Upper lobe of right lung (tissue), 1 donor: Measurements from ENCODE around the gene SLC44A5. TPM values are rescaled to one million over a fixed set of nuclear protein-coding genes. Genes with fewer than 3 reads are reported as not detected.

Experiments
- ATAC-seq: fragments of 200-7000 bp; cut with Tn5 transposase; one replicate; pipeline ENCODE4 v1.9.1; 2020; ENCODE audit warnings: mild to moderate bottlenecking, moderate library complexity
- DNase-seq: peaks from one replicate; pipeline ENCODE4 v3.0.0-alpha.2; 2020
- H3K27ac ChIP-seq: fragments of 200-600 bp; one replicate; pipeline ENCODE4 v1.8.0; 2022
- H3K27me3 ChIP-seq: fragments of 200-600 bp; one replicate; pipeline ENCODE4 v1.8.0; 2022; ENCODE audit warnings: mild to moderate bottlenecking
- H3K36me3 ChIP-seq: fragments of 200-600 bp; one replicate; pipeline ENCODE4 v1.8.0; 2022
- H3K4me1 ChIP-seq: fragments of 200-600 bp; one replicate; pipeline ENCODE4 v1.8.0; 2022
- H3K4me3 ChIP-seq: fragments of 200-600 bp; one replicate; pipeline ENCODE4 v1.8.0; 2022; ENCODE audit warnings: mild to moderate bottlenecking
- H3K9me3 ChIP-seq: fragments of 200-600 bp; one replicate; pipeline ENCODE4 v1.8.0; 2022
- intact Hi-C: fragments of 100-400 bp; cut with DNase I; formaldehyde crosslinking; loops from one replicate; pipeline ENCODE4 v1.11.0; 2022
- total RNA-seq: library from RNA; stranded (reverse); fragmentation: NEBNext Ultra II Directional; extraction: Animal tissue kit (Norgen Biotek cat#: 25700); gene quantifications from one replicate; pipeline ENCODE4 v1.2.1, GENCODE V29; 2021
- TF ChIP-seq, protein P1 (sequence below): fragments of 200-600 bp; IDR thresholded peaks from one replicate; pipeline ENCODE4 v1.8.0; 2022; ENCODE audit warnings: antibody characterized with exemption
- donor health status: DM: no; HTN: yes; CAD: no; lungs with severe emphysema.

The SLC44A5 gene
- total RNA-seq, 1 donor from 2014 or later: 0.55 TPM

DNA sequence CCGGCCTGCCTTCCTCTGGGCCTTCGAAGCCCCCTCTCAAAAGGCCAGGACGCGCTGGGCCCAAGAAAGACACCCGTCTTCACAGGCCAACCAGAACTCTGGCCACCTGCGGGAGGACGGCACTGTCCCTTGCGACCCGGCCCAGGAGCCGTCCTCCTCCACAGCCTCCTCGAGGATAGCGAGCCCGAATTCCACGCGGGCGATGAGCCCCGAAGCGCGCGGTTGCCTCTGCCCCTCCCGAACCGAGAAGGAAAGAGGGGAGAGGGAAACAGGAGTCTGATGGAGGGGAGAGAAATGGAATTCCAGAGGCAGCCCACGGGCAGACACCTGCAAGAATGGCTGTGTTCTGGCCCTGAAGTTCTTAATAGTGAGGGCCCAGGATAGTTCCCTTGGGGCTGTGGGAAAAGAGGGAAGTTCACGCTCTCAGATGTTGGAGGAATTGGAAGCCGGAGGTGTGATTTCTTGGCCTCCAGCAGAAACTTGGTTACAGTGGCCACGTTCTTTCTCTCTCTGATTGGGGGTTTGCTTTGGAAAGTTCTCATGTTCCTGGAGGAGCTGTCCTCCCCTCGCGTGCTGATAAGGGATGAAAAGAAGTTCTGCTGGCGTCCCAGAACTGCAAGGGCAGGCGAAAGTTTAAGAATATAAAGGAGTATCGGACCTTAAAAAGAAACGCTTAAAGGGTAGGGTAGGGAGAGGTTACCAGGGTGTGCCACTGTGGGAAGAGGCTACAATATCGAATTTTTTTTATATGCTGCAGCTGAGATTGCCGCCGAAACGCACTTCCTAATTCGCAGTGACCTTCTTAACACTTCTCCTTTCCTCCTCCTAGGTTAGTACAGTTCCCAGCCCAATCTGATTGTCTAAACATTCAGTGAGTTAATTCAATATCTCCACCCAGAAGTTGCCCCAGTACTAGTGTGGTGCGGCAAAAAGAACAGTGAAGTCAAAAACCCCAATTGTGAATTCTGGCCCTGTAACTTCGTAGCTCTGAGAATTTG, 5.8 kb upstream of the SLC44A5 start:
- ATAC-seq (peak; percentile 9), DNase-seq (peak; percentile 54)
- H3K27ac ChIP-seq: no peak overlapping the region
- peaks cover 47% of the 10 kb centered on the region for H3K27me3 ChIP-seq
- no peaks in the 10 kb centered on the region for H3K36me3 ChIP-seq
- peak overlapping the region; percentile 42 for H3K4me3 ChIP-seq
- peaks cover 15% of the 10 kb centered on the region for H3K4me1 ChIP-seq
- TF ChIP-seq, protein P1, sequence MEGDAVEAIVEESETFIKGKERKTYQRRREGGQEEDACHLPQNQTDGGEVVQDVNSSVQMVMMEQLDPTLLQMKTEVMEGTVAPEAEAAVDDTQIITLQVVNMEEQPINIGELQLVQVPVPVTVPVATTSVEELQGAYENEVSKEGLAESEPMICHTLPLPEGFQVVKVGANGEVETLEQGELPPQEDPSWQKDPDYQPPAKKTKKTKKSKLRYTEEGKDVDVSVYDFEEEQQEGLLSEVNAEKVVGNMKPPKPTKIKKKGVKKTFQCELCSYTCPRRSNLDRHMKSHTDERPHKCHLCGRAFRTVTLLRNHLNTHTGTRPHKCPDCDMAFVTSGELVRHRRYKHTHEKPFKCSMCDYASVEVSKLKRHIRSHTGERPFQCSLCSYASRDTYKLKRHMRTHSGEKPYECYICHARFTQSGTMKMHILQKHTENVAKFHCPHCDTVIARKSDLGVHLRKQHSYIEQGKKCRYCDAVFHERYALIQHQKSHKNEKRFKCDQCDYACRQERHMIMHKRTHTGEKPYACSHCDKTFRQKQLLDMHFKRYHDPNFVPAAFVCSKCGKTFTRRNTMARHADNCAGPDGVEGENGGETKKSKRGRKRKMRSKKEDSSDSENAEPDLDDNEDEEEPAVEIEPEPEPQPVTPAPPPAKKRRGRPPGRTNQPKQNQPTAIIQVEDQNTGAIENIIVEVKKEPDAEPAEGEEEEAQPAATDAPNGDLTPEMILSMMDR: no peak
- intact Hi-C loops: no loop called here
- H3K9me3 ChIP-seq: no peaks in the 10 kb centered on the region

DNA sequence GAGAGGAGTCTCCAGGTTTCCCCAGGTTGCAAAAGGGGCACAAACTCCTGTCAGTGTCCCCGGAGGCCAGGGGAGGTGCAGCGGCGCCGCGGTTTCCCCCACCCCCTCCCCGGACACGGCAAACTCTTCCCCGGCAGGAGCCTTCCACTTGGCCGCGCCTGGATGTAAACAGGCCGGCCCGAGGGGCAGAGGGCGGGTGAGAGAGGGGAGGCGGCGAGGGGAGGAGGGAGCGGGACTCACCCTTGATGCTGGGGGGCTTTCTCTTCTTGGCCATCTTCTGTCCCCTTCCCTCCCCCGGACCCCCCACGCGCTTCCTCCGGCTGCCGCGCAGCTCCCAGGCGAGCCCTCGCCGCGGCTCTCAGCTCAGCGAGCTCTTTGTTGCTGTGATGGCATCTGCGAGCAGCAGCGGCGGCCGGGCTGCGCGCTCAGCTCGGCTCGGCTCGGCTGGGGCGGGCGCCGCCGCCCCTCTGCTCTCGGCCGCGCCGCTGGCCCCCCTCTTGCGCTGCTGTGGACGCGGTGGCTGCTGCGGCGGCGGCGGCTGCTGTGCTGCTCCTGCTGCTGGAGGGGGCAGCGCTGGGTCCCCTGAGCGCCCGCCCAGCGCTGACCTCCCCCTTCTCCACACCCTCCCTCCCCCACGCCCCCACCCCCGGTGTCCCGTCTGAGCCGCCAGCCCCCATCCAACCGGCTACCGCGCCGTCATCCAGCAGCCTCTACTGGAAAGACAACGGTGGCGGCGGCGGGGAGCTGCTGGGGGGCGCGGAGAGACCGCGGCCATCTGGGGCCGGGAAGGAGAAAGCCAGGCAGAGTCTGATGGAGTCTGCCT, 4.9 kb upstream of the SLC44A5 start:
- no peaks in the 10 kb centered on the region for H3K36me3 ChIP-seq
- H3K4me3 ChIP-seq: peak overlapping the region; percentile 42
- H3K9me3 ChIP-seq: no peaks in the 10 kb centered on the region
- peaks cover 49% of the 10 kb centered on the region for H3K27me3 ChIP-seq
- intact Hi-C loops: no loop called here
- DNase-seq (peak; percentile 67), ATAC-seq (peak; percentile 75)
- TF ChIP-seq, protein P1: no peak
- H3K4me1 ChIP-seq: peaks cover 15% of the 10 kb centered on the region
- no peak overlapping the region for H3K27ac ChIP-seq

DNA sequence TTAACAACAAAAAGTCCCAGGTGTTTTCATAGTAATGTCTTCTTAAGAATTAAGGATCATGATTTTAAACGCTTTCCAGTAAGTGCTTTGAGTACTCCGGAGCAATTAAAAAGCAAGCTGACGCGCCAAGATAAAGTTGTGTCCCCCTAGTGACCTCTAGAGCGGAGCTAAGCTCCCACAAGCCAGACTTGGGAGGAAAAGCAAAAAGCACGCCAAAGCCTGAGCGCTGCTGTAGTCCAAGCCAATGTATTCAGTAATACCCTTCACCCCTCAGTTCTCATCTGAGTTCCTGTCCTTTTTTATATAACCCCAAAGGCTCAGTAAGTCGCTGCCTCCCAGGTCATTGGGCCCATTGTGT, 3.5 kb upstream of the SLC44A5 start:
- H3K9me3 ChIP-seq: no peaks in the 10 kb centered on the region
- TF ChIP-seq, protein P1: no peak
- peaks cover 15% of the 10 kb centered on the region for H3K4me1 ChIP-seq
- peaks cover 49% of the 10 kb centered on the region for H3K27me3 ChIP-seq
- ATAC-seq: no peak
- H3K27ac ChIP-seq: no peak overlapping the region
- peak overlapping the region; percentile 28 for H3K4me3 ChIP-seq
- intact Hi-C loops: no loop called here
- H3K36me3 ChIP-seq: no peaks in the 10 kb centered on the region
- no peak for DNase-seq

DNA sequence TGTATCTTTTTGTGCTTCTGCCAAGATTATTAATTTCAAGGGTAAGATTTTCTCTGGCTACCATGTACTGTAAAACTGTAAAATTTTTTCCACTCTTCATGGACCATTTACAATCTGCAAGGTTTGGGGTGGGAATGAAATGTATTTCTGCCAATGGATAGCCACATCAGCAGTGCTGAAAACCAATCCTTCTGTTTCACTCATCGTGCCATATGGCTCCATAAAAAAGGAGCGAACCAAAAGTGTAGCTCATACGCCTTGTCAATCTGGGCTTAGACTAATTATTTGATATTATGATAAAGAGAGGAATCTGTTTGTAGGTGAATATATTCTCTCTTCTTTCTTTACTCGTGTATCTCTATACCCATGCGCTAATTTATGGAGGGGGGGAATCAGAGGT, 3.0 kb upstream of the SLC44A5 start:
- Histone ChIP-seq H3K4me3 (no peak overlapping the region), H3K36me3 (no peaks in the 10 kb centered on the region), H3K27me3 (peaks cover 49% of the 10 kb centered on the region), H3K27ac (no peak overlapping the region), H3K9me3 (no peaks in the 10 kb centered on the region), H3K4me1 (peaks cover 15% of the 10 kb centered on the region)
- ATAC-seq: no peak
- TF ChIP-seq, protein P1: no peak
- intact Hi-C loops: no loop called here
- DNase-seq: no peak

DNA sequence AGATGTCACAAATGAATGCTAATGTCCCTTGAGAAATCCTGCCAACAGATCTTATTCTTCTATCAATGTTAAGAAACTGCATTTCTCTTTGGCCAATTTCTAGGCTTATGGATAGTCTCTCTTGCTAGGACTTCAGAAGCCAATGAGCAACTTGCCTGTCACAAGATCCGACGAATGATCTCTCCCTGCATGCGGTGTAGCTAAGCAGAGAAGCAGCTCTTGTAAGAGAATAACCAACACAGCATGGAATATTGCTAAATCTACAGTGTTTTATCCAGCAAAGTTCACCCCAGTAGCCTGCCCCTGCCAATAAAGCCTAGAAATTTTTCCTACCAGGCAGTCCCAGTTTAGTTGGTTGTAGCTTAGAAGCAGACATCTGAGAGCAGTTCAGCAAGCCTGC, 2.1 kb upstream of the SLC44A5 start:
- intact Hi-C loops: no loop called here
- H3K9me3 ChIP-seq: no peaks in the 10 kb centered on the region
- peaks cover 49% of the 10 kb centered on the region for H3K27me3 ChIP-seq
- no peak overlapping the region for H3K27ac ChIP-seq
- no peaks in the 10 kb centered on the region for H3K36me3 ChIP-seq
- TF ChIP-seq, protein P1: no peak
- no peak overlapping the region for H3K4me3 ChIP-seq
- DNase-seq (no peak), ATAC-seq (no peak)
- H3K4me1 ChIP-seq: peaks cover 15% of the 10 kb centered on the region
